CD4-positive, alpha-beta T cell treated with Interleukin-17A for 1 hour (primary cell): Measurements from ENCODE around the gene RNF40.

Source experiments
- DNase-seq: peaks from one replicate; pipeline ENCODE4 v3.0.0-alpha.2; 2020

The RNF40 gene

GRCh38 chr16:30761928-30762902 is at the start of gene RNF40, which contains the start of gene CFAP119:
Gene RNF40, plus strand, starts transcription at chr16:30762322. Its CDS starts 224 bp downstream, at chr16:30762546.
Gene CFAP119, minus strand, starts transcription at chr16:30762062. Its CDS starts 314 bp downstream, at chr16:30761748.
- peak; percentile 94 for DNase-seq

GRCh38 chr16:30715750-30716445 is 46.2 kb upstream of the RNF40 start:
- DNase-seq, result peak; percentile 67

GRCh38 chr16:30720086-30720485 is 42.0 kb upstream of the RNF40 start:
- DNase-seq, result no peak

GRCh38 chr16:30720694-30721093 is 41.4 kb upstream of the RNF40 start:
- no peak for DNase-seq

GRCh38 chr16:30721167-30721566 is 41.0 kb upstream of the RNF40 start:
- no peak for DNase-seq

- no peak for DNase-seq
These were observed 40.5 kb upstream of the RNF40 start for GRCh38 chr16:30721606-30722005.

- DNase-seq, result no peak
These were observed 39.7 kb upstream of the RNF40 start for GRCh38 chr16:30722443-30722842.

GRCh38 chr16:30722916-30723315 is 39.2 kb upstream of the RNF40 start:
- no peak for DNase-seq

GRCh38 chr16:30723725-30724355 is 38.3 kb upstream of the RNF40 start:
- no peak for DNase-seq

- peak; percentile 14 for DNase-seq
These were observed 37.3 kb upstream of the RNF40 start for GRCh38 chr16:30724641-30725417.

- no peak for DNase-seq
These were observed 36.7 kb upstream of the RNF40 start for GRCh38 chr16:30725418-30725792.

- no peak for DNase-seq
These were observed 33.8 kb upstream of the RNF40 start for GRCh38 chr16:30728321-30728720.

GRCh38 chr16:30728899-30729672 is 33.0 kb upstream of the RNF40 start:
- DNase-seq, result no peak

- no peak for DNase-seq
These were observed 30.7 kb upstream of the RNF40 start for GRCh38 chr16:30731411-30731810.

- DNase-seq, result no peak
These were observed 24.9 kb upstream of the RNF40 start for GRCh38 chr16:30736995-30737793.

GRCh38 chr16:30737794-30738648 is 24.1 kb upstream of the RNF40 start:
- DNase-seq, result no peak

- no peak for DNase-seq
These were observed 22.9 kb upstream of the RNF40 start for GRCh38 chr16:30738984-30739951.
